ENCODE data around the gene MYL11.
"Not testable (repeated sequence)": the region's sequence is repeated elsewhere in the genome, so short reads cannot be mapped to it uniquely, and the experiment has no call there.

Gene MYL11

DNA sequence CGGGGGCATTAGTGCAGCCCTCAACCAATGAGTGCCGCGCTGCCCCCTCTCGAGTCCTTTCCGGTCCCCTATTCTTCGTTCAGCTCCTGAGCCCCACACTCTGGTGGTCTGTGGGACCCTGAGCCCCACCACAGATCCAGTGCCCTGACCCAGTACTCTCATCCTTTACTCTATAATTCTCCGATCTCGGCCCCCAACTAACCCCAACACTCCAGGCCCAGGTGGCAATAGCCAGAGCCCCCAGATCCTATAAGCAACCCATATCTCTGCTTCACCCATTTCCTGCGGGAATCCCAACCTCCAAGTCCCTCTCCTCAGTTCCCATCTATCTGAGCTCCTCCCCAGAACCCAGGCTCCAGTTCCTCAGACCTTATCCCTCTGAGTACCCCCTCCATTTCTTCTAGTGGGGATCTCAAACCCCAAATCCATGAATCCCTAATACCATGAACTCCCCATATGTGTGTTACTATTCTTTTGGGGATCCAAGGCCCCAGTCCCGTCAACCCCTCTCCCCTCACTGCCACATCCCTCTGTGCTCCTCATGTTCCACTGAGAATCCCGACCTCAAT is 3.3 kb upstream of the MYL11 start:
- no peak for DNase-seq

DNA sequence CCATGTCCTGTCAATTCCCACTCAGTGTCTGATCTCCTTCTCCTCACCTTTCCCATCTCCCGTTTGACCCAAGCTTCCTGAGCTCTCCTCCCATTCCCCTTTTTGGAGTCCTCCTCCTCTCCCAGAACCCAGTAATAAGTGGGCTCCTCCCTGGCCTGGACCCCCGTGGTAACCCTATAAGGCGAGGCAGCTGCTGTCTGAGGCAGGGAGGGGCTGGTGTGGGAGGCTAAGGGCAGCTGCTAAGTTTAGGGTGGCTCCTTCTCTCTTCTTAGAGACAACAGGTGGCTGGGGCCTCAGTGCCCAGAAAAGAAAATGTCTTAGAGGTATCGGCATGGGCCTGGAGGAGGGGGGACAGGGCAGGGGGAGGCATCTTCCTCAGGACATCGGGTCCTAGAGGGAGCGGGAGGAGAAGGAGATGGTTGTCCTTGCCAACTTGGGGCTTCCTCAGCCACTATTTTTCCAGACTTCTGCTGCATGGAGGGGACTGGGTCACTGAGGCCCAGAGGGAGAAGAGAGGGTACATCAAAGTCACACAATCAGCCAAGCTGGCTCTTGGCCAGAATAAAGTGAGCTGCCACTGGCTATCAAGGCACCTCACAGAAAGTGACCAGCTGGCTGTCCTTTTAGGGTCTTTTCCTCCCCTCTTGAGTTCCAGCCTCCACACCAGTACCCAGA is 2.4 kb upstream of the MYL11 start:
- no peak for DNase-seq

DNA sequence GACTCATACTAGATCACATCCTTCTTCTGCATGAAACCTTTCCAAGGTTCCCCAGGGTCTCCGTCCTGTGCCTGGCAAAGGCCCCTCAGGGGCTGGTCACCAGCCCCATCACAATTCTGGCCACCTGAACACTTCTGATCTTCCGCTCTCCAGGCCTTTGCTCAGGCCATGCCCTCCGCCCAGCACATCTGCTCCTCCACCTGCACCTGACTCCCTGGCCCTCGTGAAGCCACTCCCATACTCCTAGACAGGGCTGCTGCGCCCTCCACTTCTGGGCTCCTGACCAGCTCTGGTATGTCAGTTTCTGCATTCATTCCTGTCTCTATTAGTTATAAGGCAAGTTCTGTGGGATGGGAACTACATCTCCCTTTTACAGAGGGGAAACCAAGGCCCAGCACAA is 1.9 kb upstream of the MYL11 start:
- DNase-seq: peak; percentile 38

DNA sequence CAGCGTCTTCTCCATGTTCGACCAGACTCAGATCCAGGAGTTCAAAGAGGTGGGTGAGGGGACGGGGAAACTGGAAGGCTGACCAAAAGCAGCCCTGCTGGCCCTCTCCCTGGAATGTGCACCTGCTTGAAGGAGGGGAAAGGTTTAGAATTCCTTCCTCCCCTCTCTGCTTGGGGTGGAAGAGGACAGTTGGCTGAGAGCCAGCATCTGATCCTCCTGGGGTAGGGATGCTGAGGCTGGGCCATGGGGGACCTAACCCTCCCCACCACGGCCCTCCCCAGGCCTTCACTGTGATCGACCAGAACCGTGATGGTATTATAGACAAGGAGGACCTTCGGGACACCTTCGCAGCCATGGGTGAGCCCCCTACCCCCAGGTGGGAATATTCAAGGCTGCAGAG is 1.3 kb downstream of the MYL11 start:
- no peak for DNase-seq

DNA sequence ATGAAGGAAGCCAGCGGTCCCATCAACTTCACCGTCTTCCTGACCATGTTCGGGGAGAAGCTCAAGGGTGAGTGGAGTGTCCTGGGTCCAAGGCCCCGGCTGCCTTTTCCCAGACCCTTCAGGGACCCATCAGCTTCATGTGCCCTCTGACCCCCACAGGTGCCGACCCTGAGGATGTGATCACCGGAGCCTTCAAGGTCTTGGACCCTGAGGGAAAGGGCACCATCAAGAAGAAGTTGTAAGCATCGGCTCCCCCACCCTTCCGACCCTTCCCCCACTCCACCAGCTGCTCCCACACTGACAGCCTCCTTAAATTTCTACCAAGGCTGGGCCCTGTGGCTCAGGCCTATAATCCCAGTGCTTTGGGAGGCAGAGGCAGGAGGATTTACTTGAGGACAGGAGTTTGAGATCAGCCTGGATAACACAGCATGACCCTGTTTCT is 1.9 kb downstream of the MYL11 start:
- no peak for DNase-seq

DNA sequence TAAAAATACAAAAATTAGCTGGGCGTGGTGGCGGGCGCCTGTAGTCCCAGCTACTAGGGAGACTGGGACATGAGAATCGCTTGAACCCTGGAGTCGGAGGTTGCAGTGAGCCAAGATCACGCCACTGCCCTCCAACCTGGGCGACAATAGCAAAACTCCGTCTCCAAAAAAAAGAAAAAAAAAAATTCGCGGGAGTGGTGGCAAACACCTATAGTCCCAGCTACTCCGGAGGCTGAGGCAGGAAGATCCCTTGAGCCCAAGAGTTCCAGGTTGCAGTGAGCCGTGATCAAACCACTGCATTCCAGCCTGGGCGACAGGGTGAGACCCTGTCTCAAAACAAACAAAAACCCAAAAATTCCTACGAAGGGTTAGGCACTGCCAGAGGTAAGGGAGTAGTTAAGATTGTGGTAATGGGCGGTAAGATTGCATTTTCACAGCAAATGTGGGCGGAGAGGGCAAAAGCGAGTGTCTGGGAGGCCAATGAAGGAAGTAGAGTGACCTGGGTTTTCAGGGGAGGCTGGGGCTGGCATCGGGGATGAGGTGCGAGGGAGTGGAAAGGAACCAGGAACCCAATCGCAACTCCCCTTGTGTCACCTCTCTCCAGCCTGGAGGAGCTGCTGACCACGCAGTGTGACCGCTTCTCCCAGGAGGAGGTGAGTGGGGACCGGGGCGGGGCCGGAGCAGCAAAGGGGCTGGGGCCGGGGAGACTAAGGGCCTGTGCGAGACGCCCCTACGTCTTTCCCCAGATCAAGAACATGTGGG is 2.6 kb downstream of the MYL11 start:
- DNase-seq: no peak

DNA sequence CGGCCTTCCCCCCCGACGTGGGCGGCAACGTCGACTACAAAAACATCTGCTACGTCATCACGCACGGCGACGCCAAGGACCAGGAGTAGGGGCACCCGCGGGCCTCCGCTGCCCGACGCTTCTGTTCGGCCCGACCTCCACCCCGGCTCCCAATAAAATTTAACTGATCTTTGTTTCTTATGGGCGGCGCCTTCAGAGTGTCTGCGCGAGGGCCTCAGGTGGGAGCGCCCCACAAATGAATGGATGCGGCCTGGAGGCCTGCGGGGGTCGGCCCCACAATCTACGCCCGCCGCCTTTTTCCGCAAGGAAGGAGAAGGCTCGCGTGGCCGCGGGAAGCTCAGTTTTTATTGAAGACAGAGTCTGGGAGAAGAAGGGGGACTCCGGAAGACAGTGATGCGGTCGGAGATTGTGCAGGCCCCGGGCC is 3.2 kb downstream of the MYL11 start:
- DNase-seq: peak; percentile 92

- DNase-seq: peak; percentile 97
Observed at GRCh38 chr16:30378236-30379157, 3.9 kb downstream of the MYL11 start.

DNA sequence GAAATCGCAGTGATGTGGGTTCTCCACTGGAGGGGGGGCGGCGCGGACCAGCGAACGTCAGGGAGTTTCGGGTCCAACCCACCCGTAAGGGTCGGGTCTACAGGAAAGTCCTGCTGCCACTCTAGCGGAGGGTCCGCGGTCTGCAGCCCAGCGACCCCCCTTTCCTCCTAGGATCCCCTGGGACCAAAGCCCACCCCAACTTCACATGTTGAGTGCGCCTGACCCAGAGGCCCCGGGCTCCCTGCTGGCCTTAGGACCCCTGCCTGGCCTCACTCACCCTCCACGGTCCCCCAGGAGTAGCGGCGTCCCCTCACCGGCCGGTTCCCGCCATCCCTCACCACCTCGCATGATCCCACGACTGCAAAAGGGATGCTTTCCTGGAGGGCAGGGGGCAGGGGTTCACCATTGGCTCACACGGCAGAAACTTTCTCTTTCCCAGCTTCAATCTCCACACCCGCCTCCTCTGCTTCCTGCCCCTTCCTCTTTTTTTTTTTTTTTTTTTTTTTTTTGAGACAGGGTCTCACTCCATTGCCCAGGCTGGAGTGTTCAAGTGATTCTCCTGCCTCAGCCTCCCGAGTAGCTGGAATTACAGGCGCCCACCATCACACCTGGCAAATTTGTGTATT is 4.7 kb downstream of the MYL11 start:
- no peak for DNase-seq

- no peak for DNase-seq
Observed at GRCh38 chr16:30380072-30380802, 5.6 kb downstream of the MYL11 start.

DNA sequence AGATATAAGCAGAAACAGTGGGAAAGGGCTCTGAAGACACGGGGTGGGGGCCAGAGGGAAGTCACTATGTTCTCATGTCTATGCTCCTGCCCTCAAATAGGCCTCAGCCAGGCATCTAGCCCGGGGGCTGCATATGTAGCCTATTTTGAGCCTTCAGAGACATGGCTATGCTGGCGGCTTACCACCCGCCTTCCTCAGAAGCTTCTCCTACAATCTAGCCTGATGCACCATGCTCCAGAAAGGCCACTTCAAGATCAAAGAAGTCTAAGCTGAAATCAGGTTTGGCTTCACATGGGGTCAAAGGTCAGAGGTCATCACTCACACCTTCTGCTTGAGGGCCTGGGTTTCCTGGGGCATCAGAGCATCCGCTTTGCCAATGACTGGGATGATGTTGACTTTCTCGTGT is 6.2 kb downstream of the MYL11 start:
- no peak for DNase-seq

- peak; percentile 26 for DNase-seq
Observed at GRCh38 chr16:30381291-30382041, 6.9 kb downstream of the MYL11 start.

DNA sequence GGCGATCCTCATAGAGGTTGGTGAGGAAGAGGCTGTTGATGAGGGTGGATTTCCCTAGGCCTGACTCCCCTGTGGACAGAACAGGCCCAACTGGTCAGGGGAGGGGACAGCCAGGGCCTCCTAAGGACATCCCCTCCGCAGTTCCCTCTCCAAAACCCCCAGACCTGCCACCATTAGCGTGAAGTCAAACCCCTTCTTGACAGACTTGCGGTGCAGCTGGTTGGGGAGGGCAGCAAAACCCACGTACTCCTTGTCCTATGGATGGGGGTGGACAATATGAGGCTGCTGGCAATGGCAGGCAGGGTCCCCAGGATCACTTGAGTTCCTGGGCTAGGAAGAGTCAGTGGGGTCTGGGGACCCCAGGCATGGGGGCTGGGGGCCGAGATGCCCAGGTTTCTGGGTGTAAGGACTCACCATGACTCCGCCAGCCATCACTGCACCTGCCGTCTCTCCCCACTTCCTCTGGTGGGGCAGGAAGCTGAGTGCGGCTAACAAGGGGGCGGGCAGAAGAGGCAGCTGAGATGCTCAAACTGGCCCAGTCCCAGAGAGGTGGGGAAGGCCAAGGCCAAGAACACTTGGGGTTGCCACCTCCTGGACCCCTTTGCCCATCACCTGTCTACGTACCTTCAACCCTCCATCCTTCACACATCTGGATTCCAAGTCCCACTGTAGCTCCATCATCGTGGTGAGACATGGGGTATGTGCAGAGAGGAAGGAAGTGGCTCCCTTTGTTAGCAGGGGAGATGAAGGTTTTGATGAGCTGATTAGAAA is 7.7 kb downstream of the MYL11 start, which contains the start of gene SEPTIN1:
Gene SEPTIN1, minus strand, starts transcription at position 451 of the 771 bp plus-strand sequence. Its CDS starts 19 bp downstream, at position 432.
- peak; percentile 30 for DNase-seq

DNA sequence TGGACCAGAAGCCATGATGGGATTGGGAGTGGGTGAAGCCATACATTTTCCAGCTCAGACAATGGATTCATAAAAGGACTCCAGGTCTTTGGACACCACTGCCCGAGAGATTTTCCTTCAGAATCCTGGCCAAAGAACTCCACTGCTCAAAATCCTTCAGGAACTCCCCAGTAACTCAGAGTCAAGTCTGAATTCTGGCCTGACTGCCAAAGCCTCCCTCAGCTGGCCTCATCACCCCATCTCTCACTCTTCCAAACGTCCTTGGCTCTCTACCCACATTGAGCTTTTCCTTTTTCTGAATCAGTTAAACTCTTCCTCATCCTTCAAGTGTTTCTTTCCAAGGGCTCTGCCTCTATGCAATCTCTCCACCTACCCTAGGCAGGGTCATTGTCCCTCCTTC is 8.9 kb downstream of the MYL11 start:
- no peak for DNase-seq

- DNase-seq: peak; percentile 70
Observed at GRCh38 chr16:30394592-30395154, 20.1 kb downstream of the MYL11 start.

DNA sequence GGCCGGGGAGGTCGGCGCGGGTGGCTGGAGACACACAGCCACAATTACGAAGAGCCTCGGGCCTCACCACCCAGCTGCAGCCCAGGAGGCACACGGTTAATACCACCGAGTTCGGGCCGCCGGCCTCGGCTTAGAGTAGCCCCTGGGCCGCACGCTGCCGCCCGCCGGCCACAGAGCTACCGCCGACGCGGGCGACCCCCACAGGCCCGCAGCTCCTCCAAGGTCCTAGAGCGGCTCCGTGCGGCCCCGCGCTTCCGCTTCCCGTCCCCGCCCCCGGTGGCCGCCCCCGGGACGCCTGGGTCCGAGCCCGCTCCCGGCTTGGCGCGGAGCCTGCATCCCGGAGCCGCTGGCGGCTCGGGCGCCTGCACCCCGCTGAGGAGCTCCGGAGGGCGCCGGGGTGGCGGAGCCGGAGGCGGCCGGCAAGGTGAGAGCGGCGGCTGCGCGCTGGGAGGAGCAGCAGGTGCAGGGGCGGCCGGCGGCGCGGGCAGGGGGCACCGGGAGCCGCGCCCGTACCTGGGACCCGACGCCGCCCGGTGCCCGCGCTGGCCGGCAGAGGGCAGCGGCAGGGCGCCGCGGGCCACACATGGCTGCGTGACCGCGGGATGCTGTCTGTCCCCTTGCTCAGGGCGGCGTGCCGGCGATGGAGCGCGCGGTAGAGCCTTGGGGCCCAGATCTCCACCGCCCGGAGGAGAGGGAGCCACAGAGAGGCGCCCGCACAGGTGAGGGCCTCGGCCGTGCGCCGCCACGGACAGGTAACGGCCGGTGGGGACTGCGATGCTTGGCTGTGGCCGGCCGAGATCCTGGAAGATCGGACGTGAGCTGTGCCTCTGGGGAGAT is 20.8 kb downstream of the MYL11 start, which contains the start of gene ZNF48:
Gene ZNF48, plus strand, starts transcription at position 266 of the 837 bp plus-strand sequence. Its CDS starts 375 bp downstream, at position 641.
- DNase-seq: peak; percentile 93

- peak; percentile 50 for DNase-seq
Observed at GRCh38 chr16:30395992-30396585, 21.5 kb downstream of the MYL11 start.

- DNase-seq: not testable (repeated sequence)
Observed at GRCh38 chr16:30396627-30397026, 22.0 kb downstream of the MYL11 start.

All from NCI-H510A treated with DMSO at 0.1 percent for 48 hours (cell line).